ENCODE measurements around the gene SRPRB.

GRCh38 chr3:133805702-133806475 lies at the start of gene SRPRB:
- TF ChIP-seq CTCF (IDR thresholded peaks at IDR 0.05) = no peak
- TF ChIP-seq EZH2 (IDR thresholded peaks at IDR 0.05) = no peak

All from neural progenitor cell (in vitro differentiated cells).